NCI-H146 treated with DMSO at 0.1 percent for 48 hours (cell line): ENCODE measurements around the gene ZNF587B.
"Not testable (repeated sequence)": the region's sequence is repeated elsewhere in the genome, so short reads cannot be mapped to it uniquely, and the experiment has no call there.

Experiments
- DNase-seq: peaks from one replicate; lab custom pipeline; 2025; ENCODE audit not compliant: unreplicated experiment; lab: John Stamatoyannopoulos, UW

ZNF587B gene

DNA sequence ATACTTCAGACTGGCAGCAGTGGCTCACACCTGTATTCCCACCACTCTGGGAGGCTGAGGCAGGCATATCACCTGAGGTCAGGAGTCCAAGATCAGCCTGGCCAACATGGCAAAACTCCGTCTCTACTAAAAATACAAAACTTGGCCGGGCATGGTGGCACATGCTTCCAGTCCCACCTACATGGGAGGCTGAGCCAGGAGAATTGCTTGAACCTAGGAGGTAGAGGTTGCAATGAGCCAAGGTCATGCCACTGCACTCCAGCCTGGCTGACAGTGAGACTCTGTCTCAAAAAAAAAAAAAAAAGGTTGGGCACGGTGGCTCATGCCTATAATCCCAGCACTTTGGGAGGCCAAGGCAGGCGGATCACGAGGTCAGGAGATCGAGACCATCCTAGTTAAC, 39.6 kb downstream of the ZNF587B start:
- not testable (repeated sequence) for DNase-seq

DNA sequence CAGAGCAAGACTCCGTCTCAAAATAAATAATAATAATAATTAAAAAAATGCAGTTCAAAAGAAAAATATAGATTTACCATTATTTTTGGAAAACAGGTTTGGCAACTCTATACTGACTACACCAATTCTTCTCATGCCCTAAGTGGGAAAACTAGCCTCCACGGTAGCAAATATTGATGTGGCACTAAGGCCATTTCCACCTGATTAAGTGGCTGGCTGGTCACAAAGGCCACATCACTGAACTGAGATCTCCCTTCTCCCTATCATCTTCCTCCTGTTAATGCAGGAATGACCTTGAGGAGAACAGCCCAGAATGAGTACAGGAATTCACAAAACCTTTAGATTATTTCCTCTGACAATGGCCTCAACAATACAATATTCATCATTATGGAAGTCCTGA, 40.1 kb downstream of the ZNF587B start:
- DNase-seq = no peak

DNA sequence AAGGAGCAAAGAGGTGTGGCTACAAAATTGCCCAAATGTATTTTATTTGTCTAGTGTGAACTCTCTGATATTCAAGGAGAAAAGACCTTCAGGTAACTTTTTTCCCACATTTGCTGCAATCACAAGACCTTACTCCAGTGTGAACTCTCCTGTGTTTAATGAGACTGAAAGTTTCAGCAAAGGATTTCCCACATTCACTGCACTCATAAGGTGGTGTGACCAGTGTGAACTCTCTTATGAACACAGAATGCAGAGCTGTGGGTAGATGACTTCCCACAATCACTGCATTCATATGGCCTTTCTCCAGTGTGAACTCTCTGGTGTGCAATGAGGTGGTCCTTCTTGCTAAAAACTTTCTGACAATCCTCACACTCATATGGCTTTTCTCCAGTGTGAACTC, 42.4 kb downstream of the ZNF587B start:
- DNase-seq = no peak

GRCh38 chr19:57873883-57874799, 44.0 kb downstream of the ZNF587B start:
- not testable (repeated sequence) for DNase-seq

DNA sequence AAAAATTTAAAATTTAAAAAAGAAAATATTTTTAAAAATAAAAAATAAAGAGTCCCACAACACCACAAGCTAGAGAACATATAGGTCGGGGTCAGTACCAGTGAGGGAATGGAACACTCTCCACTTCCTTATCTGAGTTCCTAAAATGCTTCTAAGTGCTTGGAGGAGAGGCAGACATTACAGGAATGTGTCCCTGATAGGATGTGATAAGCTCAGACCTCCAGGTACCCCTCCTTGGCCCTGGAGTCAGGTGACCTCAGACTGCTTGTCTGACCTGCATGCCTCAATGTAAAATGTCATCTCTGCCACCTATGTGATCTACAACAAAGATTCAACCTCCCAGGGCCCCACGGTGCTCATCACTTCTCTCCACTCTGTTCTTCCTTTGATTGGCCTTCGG, 55.9 kb downstream of the ZNF587B start:
- no peak for DNase-seq

DNA sequence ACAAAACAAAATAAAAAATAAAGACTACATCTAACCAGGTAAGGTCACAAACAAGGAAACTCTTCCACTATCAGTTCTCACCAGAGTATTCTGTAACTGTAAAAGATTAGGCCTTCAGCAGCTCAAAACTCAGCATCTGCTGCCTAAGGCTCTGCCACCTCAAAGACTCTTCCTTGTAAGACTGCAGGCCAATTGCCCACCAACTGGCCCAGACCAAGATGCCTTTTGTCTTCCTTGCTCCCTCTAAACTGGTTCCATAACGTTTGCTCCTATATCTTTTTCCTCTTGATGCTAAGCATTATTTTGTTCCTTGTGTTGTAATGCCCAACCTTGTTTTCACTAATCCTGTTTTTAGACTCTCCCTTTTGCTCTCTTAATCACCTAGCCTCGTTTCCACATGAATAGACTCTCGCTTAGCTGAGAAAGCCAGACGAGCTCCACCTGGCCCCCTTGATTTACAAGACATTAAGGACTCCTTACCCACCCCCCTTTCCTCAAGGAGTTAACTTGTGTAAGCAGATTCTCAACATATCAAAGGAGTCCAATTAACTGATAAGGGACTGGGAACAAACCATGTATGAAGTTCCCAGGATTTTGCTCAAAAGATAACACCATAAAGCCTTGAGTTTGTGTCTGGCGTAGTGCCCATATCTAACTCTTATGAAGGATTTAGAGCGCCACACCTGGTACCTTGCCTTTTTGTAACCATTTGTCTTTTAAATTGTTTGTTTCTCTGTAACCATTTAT, 57.3 kb downstream of the ZNF587B start:
- DNase-seq = no peak

DNA sequence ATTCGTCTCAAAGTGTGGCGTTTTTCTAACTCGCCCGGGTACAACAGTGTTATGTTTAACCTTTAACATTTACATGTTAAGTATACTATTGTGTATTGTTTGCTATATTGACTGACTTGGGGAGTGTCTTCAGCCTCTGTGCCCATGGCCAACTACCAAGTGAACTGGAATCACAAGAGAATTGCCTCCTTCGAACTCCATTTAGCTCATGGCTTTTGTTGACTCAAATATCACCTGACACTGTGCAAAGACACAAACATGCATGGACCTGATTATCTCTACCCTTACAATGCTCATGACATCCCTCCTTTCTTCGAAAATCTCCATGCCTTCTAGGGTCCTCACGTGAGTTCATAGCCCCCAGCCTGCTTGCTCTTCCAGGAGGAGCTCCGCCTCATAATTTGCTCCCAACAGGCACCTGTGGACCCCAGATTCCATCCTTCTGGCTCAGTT, 58.0 kb downstream of the ZNF587B start:
- no peak for DNase-seq

DNA sequence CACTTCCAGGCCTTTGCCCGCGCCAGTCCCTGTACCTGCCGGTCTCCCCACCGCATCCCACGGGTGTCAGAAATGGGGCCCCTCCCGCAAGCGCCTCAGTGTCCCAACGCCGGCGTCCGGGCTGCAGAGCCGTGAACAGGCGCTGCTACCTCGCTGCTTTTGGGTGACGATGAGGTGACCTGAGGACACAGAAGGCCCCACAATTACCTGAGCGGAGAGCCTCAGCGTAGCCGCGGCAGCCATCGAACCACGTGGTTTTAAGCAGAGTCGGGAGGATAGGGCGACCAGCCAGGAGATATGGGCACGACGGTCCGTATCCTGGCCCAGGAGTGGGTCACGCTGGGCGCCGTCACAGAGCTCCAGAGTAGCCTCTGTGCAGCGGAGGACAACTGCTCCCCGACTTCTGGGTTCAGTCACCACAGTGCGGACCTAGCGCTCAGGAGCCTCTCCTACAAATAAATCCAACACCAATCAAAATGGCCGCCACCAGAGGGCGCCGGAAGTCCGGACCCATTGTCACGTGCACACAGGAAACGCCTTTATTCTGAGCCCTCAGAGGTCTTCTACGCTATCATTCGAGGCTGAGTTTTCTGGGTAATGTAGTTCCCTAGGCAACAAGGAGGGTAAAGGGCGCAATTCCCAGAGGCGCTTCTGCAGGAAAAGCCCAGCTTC, 58.6 kb downstream of the ZNF587B start, which contains the start of gene ZNF814:
Gene ZNF814, minus strand, starts transcription at position 478 of the 672 bp plus-strand sequence. Its CDS starts 235 bp downstream, at position 243.
- DNase-seq = no peak

DNA sequence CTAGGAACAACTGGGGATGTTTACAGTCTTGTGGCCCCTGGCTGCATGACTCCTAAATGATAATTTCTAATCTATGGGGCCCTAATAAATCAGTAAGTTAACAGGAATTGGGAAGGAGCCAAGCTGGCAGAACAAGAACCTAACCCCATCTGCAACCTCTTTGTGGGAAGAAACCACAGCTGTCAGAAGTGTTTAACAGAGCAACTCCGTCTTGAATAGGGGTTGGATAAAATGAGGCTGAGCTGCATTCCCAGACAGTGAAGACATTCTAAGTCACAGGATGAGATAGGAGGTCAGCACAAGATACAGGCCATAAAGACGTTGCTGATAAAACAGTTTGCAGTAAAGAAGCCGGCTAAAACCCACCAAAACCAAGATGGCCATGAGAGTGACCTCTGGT, 60.6 kb downstream of the ZNF587B start:
- DNase-seq = not testable (repeated sequence)
